HAP-1 (cell line): ENCODE results near the gene DIP2C.
"Not testable (repeated sequence)": the region's sequence is repeated elsewhere in the genome, so short reads cannot be mapped to it uniquely, and the experiment has no call there.

Experiments
- DNase-seq, 2 experiments: peaks; one replicate each; pipeline ENCODE4 v3.0.0-alpha.2; 2016 to 2020; ENCODE audit warnings: low spot score in 2 of 2
- H3K27me3 ChIP-seq: fragments of 250-450 bp; sonication (Bioruptor Pico); 2 replicates; pipeline ENCODE4 v1.5.1; 2020; ENCODE audit warnings: low read depth, mild to moderate bottlenecking, moderate library complexity
- H3K36me3 ChIP-seq: fragments of 250-450 bp; sonication (Bioruptor Pico); replicated peaks from 2 replicates; pipeline ENCODE4 v1.5.1; 2020; ENCODE audit warnings: mild to moderate bottlenecking
- H3K4me1 ChIP-seq: fragments of 250-450 bp; sonication (Bioruptor Pico); 2 replicates; pipeline ENCODE4 v1.5.1; 2020; ENCODE audit warnings: mild to moderate bottlenecking
- H3K4me3 ChIP-seq: fragments of 250-450 bp; sonication (Bioruptor Pico); 2 replicates; pipeline ENCODE4 v1.5.1; 2020; ENCODE audit warnings: mild to moderate bottlenecking, moderate library complexity
- H3K9me3 ChIP-seq: fragments of 250-450 bp; sonication (Bioruptor Pico); 2 replicates; pipeline ENCODE4 v1.5.1; 2020; ENCODE audit warnings: mild to moderate bottlenecking, moderate library complexity
- in situ Hi-C: fragments of 300-500 bp; cut with MboI; formaldehyde crosslinking; loops from 3 replicates; pipeline ENCODE4 v1.14.3; 2020; ENCODE audit warnings: low sequenced_read_pairs, inconsistent platforms, mixed read lengths

Gene DIP2C

DNA sequence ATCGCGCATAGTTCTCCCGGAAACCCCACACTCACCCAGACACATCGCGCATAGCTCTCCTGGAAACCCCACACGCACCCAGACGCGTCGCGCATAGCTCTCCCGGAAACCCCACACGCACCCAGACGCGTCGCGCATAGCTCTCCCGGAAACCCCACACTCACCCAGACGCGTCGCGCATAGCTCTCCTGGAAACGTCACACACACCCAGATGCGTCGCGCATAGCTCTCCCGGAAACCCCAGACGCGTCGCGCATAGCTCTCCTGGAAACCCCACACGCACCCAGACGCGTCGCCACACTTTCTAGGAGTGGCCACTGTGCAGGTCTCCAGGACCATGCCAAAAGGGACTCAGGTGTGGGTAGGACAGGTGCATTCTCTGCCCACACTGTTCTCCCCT, 341.7 kb downstream of the DIP2C start:
- H3K4me3 ChIP-seq, DNase-seq, H3K36me3 ChIP-seq, in situ Hi-C loops, H3K9me3 ChIP-seq, H3K4me1 ChIP-seq, H3K27me3 ChIP-seq: not testable (repeated sequence)

DNA sequence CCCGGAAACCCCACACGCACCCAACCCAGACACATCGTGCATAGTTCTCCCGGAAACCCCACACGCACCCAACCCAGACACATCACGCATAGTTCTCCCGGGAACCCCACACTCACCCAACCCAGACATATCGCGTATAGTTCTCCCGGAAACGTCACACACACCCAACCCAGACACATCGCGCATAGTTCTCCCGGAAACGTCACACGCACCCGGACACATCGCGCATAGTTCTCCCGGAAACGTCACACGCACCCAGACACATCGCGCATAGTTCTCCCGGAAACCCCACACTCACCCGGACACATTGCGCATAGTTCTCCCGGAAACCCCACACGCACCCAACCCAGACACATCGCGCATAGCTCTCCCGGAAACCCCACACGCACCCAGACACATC, 342.3 kb downstream of the DIP2C start:
- in situ Hi-C loops, DNase-seq, H3K9me3 ChIP-seq, H3K36me3 ChIP-seq, H3K4me3 ChIP-seq, H3K27me3 ChIP-seq, H3K4me1 ChIP-seq: not testable (repeated sequence)

DNA sequence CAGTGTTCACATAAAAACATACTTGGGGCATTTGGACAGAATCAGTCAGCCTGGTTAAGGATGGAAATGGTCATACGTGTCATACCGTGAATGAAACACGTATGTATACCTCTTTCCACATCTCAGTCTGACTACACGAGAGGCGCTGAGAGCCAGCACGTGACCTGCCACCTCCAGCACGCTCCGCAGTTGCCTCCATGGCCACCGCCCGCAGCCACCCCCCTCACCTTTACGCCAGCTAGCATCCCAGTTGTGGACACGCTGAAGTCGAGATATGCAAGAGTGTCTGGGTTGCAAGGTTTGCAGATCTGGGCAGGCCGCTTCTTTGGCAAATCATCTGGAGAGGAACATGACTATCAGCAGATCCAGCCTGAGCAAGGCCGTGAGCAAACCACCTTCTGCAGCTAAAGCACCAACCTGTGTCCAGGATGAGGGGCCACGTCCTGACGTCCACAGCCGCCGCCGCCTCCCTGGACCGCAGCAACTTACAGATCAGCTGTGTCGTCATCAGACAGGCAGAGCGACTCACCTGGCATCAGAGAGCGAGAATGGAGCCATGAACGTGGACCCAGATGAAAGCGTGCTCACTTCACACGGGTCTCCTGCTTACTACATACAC, 344.8 kb downstream of the DIP2C start:
- Histone ChIP-seq H3K36me3 (peaks cover 4% of the 10 kb centered on the region; the same call in 1 of the 2 replicates), H3K4me3 (no peak overlapping the region), H3K4me1 (no peaks in the 10 kb centered on the region), H3K27me3 (no peaks in the 10 kb centered on the region), H3K9me3 (no peaks in the 10 kb centered on the region)
- DNase-seq, result no peak
- in situ Hi-C loops, result no loop called here

DNA sequence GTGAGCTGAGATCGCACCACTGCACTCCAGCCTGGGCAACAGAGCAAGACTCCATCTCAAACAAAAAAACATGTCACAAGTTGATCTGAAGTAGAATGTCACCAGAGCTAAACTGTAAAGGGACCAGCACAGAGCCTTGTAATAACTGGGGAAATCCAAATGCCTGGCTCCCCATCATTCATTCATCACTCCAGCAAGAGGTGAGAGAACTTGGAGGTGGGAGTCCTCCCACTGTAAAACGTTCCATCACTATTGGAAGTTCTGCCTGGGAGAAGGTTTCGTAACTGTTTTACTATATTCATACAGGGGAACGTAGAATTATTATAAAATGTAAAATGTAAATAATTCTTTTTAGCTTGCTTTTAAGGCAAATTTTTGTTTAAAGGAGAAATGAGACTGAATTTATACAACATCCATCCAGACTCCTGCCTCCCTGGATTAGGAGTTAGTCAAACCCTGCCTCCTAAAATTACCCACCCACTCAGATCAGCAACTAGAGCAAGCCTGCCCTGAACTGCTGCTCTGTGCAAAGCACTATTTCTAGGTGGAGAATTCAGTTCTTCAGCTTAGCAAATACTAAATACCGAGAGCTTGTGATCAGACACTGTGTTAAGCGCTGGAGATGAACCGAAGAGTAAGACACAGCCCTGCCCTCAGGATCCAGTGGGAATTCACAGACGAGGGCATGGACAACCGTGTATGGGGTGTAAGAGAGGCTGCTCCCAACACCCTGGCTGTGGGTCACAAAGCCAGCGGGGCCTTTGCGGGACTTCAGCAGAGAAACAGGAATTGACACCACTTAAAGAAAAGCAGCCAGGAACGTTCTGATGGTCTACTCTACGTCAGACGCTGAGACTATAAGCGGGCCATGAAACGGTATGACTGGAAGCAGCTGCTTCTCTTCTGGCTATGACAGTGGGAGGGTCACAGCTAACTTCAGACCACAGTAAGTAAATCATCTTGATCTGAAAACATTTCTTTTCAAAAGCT, 345.9 kb downstream of the DIP2C start:
- no peak overlapping the region for H3K4me3 ChIP-seq
- no peaks in the 10 kb centered on the region for H3K9me3 ChIP-seq
- H3K36me3 ChIP-seq, result peaks cover 9% of the 10 kb centered on the region; the same call in 1 of the 2 replicates
- no peaks in the 10 kb centered on the region for H3K27me3 ChIP-seq
- no peak for DNase-seq
- in situ Hi-C loops, result no loop called here
- no peaks in the 10 kb centered on the region for H3K4me1 ChIP-seq

DNA sequence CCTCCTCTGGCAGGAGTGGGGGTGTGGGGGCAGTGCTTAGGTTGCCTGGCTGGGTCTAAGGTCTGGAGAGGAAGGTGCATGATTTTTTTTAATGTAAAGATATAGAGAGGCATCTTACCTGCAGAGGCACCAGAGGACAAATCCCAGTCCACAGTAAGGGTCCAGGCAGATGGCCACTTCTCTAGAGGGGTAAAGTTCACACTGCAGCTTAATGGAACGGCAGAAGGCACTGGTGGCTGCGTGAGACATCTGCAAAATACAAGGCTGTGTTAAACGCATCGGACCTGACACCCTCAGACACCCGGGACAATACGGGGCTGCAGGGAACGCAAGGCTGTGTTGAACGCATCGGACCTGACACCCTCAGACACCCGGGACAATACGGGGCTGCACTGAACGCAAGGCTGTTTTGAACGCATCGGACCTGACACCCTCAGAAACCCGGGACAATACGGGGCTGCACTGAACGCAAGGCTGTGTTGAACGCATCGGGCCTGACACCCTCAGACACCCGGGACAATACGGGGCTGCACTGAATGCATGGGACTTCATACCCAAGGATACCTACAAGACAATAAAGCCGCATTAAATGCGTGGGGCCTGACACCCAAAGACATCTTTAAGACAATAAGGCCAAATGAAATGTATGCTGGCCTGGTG, 348.3 kb downstream of the DIP2C start:
- in situ Hi-C loops, result no loop called here
- no peak for DNase-seq
- H3K4me3 ChIP-seq, result no peak overlapping the region
- H3K27me3 ChIP-seq, result no peaks in the 10 kb centered on the region
- H3K36me3 ChIP-seq, result peaks cover 5% of the 10 kb centered on the region; the same call in 1 of the 2 replicates
- H3K4me1 ChIP-seq, result no peaks in the 10 kb centered on the region
- H3K9me3 ChIP-seq, result no peaks in the 10 kb centered on the region

DNA sequence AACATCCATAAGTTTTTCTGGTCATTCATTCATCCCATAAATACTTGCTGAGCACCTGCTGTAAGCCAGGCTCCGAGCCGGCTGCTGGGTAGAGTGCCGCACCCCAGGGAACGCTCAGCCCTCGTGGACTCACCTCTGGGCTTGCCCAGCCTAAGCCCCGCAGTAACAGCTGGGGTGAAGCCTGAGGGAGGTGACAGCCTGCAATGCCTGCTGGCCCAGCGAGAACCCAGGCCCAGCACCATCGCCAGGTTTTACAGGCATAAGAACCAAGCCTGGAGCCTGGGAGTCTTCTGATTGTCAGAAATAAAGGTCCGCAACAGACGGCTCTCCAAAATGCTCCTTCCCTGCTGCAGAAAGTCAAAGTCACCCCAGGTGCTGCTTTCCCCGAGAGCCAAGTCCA, 348.8 kb downstream of the DIP2C start:
- in situ Hi-C loops, result no loop called here
- Histone ChIP-seq H3K4me1 (no peaks in the 10 kb centered on the region), H3K9me3 (no peaks in the 10 kb centered on the region), H3K36me3 (peaks cover 5% of the 10 kb centered on the region; the same call in 1 of the 2 replicates), H3K4me3 (no peak overlapping the region), H3K27me3 (no peaks in the 10 kb centered on the region)
- no peak for DNase-seq

DNA sequence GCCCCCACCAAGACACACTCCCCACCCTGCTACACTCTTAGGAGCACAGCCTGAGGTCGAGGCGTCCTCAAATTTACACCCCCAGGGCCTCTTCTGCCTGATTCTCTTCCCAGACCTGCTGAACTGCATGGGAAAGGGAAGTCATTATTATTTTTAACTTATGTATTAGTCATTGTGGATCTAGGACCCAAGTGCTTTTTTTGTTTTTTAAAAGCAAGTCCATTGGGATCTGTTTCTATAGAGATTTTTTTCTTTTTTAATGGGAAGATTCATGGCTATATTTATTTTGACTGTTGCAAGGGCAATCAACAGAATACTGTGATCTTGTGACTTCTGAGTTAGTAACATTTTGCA, 350.5 kb downstream of the DIP2C start:
- Histone ChIP-seq H3K9me3 (no peaks in the 10 kb centered on the region), H3K27me3 (no peaks in the 10 kb centered on the region), H3K36me3 (peaks cover 5% of the 10 kb centered on the region; the same call in 1 of the 2 replicates), H3K4me1 (no peaks in the 10 kb centered on the region), H3K4me3 (no peak overlapping the region)
- DNase-seq, result no peak
- in situ Hi-C loops, result no loop called here

DNA sequence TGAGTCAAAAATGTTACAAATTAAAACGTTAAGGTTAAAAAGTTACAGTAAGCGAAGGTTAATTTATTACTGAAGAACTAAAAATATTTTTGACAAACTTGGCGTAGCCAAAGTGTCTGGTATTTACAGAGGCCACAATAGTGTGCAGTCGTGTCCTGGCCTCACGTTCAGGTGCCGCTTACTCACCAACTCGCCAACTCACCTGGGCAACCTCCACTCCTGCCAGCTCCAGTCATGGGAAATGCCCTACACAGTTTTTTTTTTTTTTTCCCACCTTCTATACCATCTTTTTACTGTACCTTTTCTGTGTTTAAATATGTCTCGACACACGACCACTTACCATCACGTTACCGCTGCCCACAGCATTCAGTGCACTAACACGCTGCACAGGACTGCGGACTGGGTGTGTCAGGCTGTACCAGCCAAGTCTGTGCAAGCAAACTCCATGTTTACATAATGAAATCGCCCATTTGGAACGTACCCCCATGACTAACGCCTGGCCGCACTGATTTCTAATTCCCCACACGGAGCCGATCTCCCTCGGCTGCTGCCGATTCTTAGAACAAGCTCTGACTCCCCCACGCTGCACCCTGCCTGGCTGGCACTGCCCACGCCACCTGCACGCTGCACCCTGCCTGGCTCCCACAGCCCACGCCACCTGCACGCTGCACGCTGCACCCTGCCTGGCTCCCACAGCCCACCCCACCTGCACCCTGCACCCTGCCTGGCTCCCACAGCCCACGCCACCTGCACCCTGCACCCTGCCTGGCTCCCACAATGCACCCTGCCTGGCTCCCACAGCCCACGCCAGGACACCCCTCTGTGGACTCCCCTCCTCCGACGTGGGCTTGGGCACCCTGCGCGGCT, 351.1 kb downstream of the DIP2C start:
- no peaks in the 10 kb centered on the region for H3K4me1 ChIP-seq
- in situ Hi-C loops, result no loop called here
- no peaks in the 10 kb centered on the region for H3K27me3 ChIP-seq
- no peak overlapping the region for H3K4me3 ChIP-seq
- peaks cover 5% of the 10 kb centered on the region; the same call in 1 of the 2 replicates for H3K36me3 ChIP-seq
- DNase-seq, result no peak
- no peaks in the 10 kb centered on the region for H3K9me3 ChIP-seq

DNA sequence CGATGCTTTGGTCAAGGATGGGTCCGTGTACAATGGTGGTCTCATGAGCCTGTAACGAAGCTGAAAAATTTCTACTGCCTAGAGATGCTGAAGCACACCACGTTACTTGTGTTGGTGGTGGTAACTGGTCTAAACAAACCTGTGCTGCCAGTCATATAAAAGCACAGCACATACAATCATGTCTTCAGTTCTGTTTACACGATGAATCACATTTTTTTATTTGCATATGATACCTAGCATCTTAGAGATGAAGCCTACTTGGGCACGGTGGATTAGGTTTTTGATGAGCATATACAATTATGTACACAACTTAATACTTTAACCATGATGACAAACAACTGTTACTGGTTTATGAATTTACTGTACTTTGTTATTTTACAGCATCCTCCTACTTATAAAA, 353.2 kb downstream of the DIP2C start:
- H3K27me3 ChIP-seq, result no peaks in the 10 kb centered on the region
- peaks cover 5% of the 10 kb centered on the region; the same call in 1 of the 2 replicates for H3K36me3 ChIP-seq
- no peaks in the 10 kb centered on the region for H3K9me3 ChIP-seq
- no peak for DNase-seq
- H3K4me3 ChIP-seq, result no peak overlapping the region
- no peaks in the 10 kb centered on the region for H3K4me1 ChIP-seq
- in situ Hi-C loops, result no loop called here

DNA sequence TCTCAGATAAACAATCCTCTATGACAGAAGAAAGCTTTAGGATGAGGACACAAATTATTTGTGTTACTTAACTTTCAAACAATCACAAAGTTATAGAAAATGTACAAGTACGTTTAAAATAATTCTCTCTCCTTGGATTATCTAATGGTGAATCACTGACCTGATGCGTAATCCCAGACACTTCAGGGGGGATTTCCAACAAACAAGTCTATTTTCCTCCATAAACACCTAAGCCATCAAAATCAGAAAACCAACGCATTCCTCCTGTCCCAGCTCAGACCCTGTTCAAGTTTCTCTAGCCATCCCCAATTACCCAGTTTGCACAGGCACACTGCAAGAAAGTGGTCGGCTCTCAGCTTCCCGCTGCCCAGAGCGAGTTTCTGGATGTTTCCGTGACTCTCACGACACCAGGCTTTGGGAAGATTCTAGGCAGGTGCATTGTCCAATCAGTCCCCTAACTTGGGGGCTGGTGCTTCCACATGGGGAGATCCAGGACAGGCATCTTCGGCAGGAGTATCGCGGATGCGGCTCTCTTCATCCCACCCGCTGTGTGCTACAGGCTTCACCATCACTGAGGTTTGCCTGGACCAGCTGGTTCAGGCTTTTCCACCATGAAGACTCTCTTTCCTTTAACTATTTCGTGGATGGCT, 354.2 kb downstream of the DIP2C start:
- no peak for DNase-seq
- Histone ChIP-seq H3K4me3 (no peak overlapping the region), H3K36me3 (peaks cover 5% of the 10 kb centered on the region; the same call in 1 of the 2 replicates), H3K27me3 (no peaks in the 10 kb centered on the region), H3K9me3 (no peaks in the 10 kb centered on the region), H3K4me1 (no peaks in the 10 kb centered on the region)
- in situ Hi-C loops, result no loop called here

DNA sequence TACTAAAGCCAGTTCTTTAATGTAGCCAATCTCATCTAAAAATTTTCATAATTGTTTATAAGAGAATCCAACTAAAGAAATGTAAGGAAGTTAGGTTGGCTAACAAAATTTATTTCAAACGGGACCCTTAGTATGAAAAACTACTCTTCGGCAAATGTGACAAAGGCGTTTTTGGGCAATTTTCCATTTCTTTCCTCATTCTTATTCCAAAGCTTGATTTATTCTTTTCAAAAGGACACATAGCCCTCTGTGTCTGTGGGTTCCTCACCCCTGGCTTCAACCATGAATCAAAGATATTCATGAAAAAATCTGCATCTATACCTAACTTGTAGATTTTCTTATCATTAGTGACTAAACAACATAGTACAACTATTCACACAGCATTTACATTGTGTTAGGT, 358.3 kb downstream of the DIP2C start:
- no peaks in the 10 kb centered on the region for H3K27me3 ChIP-seq
- H3K4me1 ChIP-seq, result 0 out of 2 replicates have a peak, but pooled peaks cover 4% of the 10 kb centered on the region
- no peak for DNase-seq
- in situ Hi-C loops, result no loop called here
- H3K36me3 ChIP-seq, result peaks cover 6% of the 10 kb centered on the region; the same call in 1 of the 2 replicates
- H3K4me3 ChIP-seq, result no peak overlapping the region
- no peaks in the 10 kb centered on the region for H3K9me3 ChIP-seq

DNA sequence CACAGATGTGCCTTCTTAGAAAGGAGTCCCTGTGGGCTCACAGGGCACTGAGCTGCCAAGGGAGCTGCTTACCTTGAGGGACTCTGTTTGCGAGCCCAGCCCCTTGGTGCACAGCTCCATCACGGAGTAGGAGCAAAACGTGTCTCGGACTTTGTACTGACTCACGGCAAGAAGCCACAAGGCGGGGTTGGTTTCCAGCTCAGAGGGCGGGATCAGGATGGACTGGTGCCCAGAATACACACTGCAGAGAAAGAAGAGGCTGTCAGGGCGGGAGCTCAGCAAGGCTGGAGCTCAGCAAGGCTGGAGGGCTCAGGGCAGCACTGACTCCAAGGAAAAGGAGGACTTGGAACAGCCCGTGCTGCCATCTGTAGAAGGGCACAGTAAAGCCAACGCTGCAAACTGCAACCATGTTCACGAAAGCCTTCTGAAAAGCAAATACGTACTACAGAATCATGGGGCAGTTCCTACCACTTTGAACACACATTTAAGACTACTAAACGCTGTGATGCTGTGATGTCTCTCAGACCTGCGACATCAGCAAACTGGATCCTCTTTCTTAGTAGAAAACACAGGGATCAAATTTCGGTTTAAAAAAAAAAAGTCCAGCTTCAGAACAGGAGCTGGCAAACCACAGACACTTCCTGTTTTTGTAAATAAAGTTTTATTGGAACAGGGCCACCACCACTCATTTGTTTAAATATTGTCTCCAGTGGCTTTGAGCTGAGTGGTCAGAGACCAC, 359.9 kb downstream of the DIP2C start:
- DNase-seq, result peak; percentile 12 to 72
- Histone ChIP-seq H3K27me3 (no peaks in the 10 kb centered on the region), H3K4me3 (no peak overlapping the region), H3K36me3 (peaks cover 6% of the 10 kb centered on the region; the same call in 1 of the 2 replicates), H3K9me3 (no peaks in the 10 kb centered on the region), H3K4me1 (0 out of 2 replicates have a peak, but pooled peaks cover 4% of the 10 kb centered on the region)
- in situ Hi-C loops, result no loop called here
